Testis (tissue), 2 donors: Measurements from ENCODE around the gene MAGI1.

Experiments
- CTCF ChIP-seq, 3 experiments: fragments of 450-650 bp in 2 of 3; fragments of 200-600 bp in 1 of 3; sonication (generic) in 1 of 3; IDR thresholded peaks; one replicate each; pipeline ENCODE4 v1.5.1; 2016 to 2019; ENCODE audit warnings: antibody characterized with exemption in 3 of 3, mild to moderate bottlenecking in 2 of 3, moderate library complexity in 1 of 3
- POLR2A ChIP-seq: fragments of 450-650 bp; IDR thresholded peaks from one replicate; pipeline ENCODE4 v1.6.1; 2017; ENCODE audit warnings: antibody characterized with exemption, mild to moderate bottlenecking, moderate library complexity

DNA sequence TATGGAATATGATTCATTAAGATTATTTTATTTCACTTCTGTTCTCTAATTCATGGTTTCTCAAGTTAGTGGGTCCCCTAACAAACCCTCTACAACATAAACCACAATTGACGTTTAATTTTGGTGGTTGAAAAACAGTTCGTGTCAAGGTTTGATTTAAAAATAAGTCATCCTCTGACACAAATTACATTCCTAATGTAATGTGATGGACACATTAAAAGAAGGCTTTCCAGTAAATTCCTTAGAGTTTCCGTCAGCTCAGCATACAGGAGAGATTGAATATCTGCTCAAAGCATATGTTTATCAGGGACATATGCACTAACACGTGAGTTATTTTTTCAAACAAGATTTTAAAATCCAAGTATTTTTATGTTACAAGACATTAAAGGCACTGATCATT lies 724.4 kb downstream of the MAGI1 start:
- TF ChIP-seq CTCF (IDR thresholded peaks at IDR 0.05) (no peak), POLR2A (no peak)
